A549 (cell line): ENCODE results near the gene MSI2. TPM values are rescaled to one million over a fixed set of nuclear protein-coding genes. Genes with fewer than 3 reads are reported as not detected.

Experiments used
- ATAC-seq, 2 experiments: fragments of 200-7000 bp in 1 of 2; fragments of >200 bp in 1 of 2; cut with Nextera tagmentation in 1 of 2; cut with Tn5 transposase in 1 of 2; 3 replicates each; pipeline versions ENCODE4 v1.8.0 to v1.9.1; 2018 to 2020; ENCODE audit warnings: mild to moderate bottlenecking in 1 of 2, moderate library complexity in 1 of 2
- CTCF ChIA-PET: fragments of 300-600 bp; sonication (Branson Sonifier 250); formaldehyde crosslinking; extraction: SDS; loops from one replicate; lab custom pipeline; 2021; ENCODE audit warnings: antibody characterized with exemption, inconsistent platforms; lab: Yijun Ruan, JAX
- POLR2A ChIA-PET: fragments of 350-600 bp; formaldehyde crosslinking; extraction: SDS; loops from one replicate; lab custom pipeline; 2021; ENCODE audit warnings: antibody characterized with exemption, inconsistent platforms; lab: Yijun Ruan, JAX
- DNase-seq, 2 experiments: peaks; one replicate each; pipeline versions ENCODE4 v3.0.0 to v3.0.0-alpha.2; 2011 to 2016; ENCODE audit warnings: low read depth in 1 of 2, low spot score in 1 of 2
- FAIRE-seq: peaks from 2 replicates; lab custom pipeline; 2011; peaks lifted over from hg19 to GRCh38; lab: Jason Lieb, UNC
- H3K27ac ChIP-seq, 2 experiments: fragments of >200 bp; sonication (Bioruptor Twin); formaldehyde crosslinking; 3 replicates each; pipeline ENCODE4 v1.5.1; 2016 to 2017
- H3K4me1 ChIP-seq: fragments of >200 bp; sonication (Bioruptor Twin); formaldehyde crosslinking; 3 replicates; pipeline ENCODE4 v1.6.1; 2016
- H3K4me2 ChIP-seq: fragments of >200 bp; sonication (Bioruptor Twin); formaldehyde crosslinking; 3 replicates; pipeline ENCODE4 v1.6.1; 2016
- H3K4me3 ChIP-seq: fragments of >200 bp; sonication (Bioruptor Twin); formaldehyde crosslinking; 3 replicates; pipeline ENCODE4 v1.5.1; 2016
- H3K9me3 ChIP-seq: fragments of >200 bp; sonication (Bioruptor Twin); formaldehyde crosslinking; 3 replicates; pipeline ENCODE4 v1.6.1; 2016
- ATOH8 ChIP-seq: fragments of 250-450 bp; sonication (Bioruptor Pico); IDR thresholded peaks from 2 replicates; pipeline ENCODE4 v1.5.0; 2020; ENCODE audit warnings: low read depth, mild to moderate bottlenecking, moderate library complexity
- CHD2 ChIP-seq: fragments of 150-350 bp; IDR thresholded peaks from 2 replicates; pipeline ENCODE4 v1.6.1; 2014; ENCODE audit warnings: low read length; ENCODE audit not compliant: partially characterized antibody
- CHD4 ChIP-seq: fragments of 200-600 bp; sonication (generic); IDR thresholded peaks from 2 replicates; pipeline ENCODE4 v1.6.1; 2016; ENCODE audit warnings: antibody characterized with exemption, mild to moderate bottlenecking, borderline replicate concordance
- HEYL ChIP-seq: fragments of 250-450 bp; sonication (Bioruptor Pico); IDR thresholded peaks from 2 replicates; pipeline ENCODE4 v1.8.0; 2021; ENCODE audit warnings: mild to moderate bottlenecking, moderate library complexity
- HMGXB4 ChIP-seq: fragments of 250-450 bp; sonication (Bioruptor Pico); IDR thresholded peaks from 2 replicates; pipeline ENCODE4 v1.5.0; 2021; ENCODE audit warnings: mild to moderate bottlenecking, moderate library complexity, borderline replicate concordance
- HOXB13 ChIP-seq: fragments of 250-450 bp; sonication (Bioruptor Pico); IDR thresholded peaks from 2 replicates; pipeline ENCODE4 v1.5.0; 2020; ENCODE audit warnings: low read depth, mild to moderate bottlenecking, moderate library complexity
- HOXB5 ChIP-seq: fragments of 250-450 bp; sonication (Bioruptor Pico); IDR thresholded peaks from 2 replicates; pipeline ENCODE4 v1.5.0; 2020; ENCODE audit warnings: mild to moderate bottlenecking, moderate library complexity
- JUN ChIP-seq, 2 experiments: fragments of >200 bp; sonication (Bioruptor Twin); formaldehyde crosslinking; IDR thresholded peaks; 2 replicates in 1 of 2; 3 replicates in 1 of 2; pipeline ENCODE4 v1.6.1; 2016 to 2017
- MAFK ChIP-seq: fragments of 450-650 bp; IDR thresholded peaks from 2 replicates; pipeline ENCODE4 v1.6.1; 2014; ENCODE audit not compliant: partially characterized antibody
- MAZ ChIP-seq: fragments of 150-350 bp; IDR thresholded peaks from 2 replicates; pipeline ENCODE4 v1.6.1; 2014; ENCODE audit warnings: antibody characterized with exemption, low read depth, low read length, borderline replicate concordance
- MYC ChIP-seq: IDR thresholded peaks from 2 replicates; pipeline ENCODE4 v1.6.1; 2012; ENCODE audit warnings: mild to moderate bottlenecking, inconsistent platforms, low read length, improper control_type of control experiment, borderline replicate concordance
- POLR2AphosphoS2 ChIP-seq: conservative IDR thresholded peaks from 2 replicates; pipeline ENCODE4 v1.6.1; 2012; ENCODE audit warnings: low read length, improper control_type of control experiment, inconsistent platforms
- RCOR1 ChIP-seq: fragments of 150-350 bp; IDR thresholded peaks from 2 replicates; pipeline ENCODE4 v1.6.1; 2014; ENCODE audit warnings: antibody characterized with exemption, low read length, low read depth
- SMC3 ChIP-seq: fragments of >200 bp; sonication (Bioruptor Twin); formaldehyde crosslinking; IDR thresholded peaks from 3 replicates; pipeline ENCODE4 v1.6.1; 2018; ENCODE audit warnings: inconsistent platforms
- SREBF2 ChIP-seq: fragments of 450-650 bp; IDR thresholded peaks from 2 replicates; pipeline ENCODE4 v1.6.1; 2014; ENCODE audit warnings: mild to moderate bottlenecking, moderate library complexity
- TFCP2L1 ChIP-seq: fragments of 250-450 bp; sonication (Bioruptor Pico); IDR thresholded peaks from 2 replicates; pipeline ENCODE4 v1.5.0; 2021; ENCODE audit warnings: mild to moderate bottlenecking
- ZC3H11A ChIP-seq: fragments of 450-650 bp; IDR thresholded peaks from 2 replicates; pipeline ENCODE4 v1.6.1; 2014; ENCODE audit warnings: antibody characterized with exemption, mild to moderate bottlenecking
- ZFP36 ChIP-seq: fragments of 450-650 bp; IDR thresholded peaks from 2 replicates; pipeline ENCODE4 v1.6.1; 2014; ENCODE audit warnings: borderline replicate concordance; ENCODE audit not compliant: partially characterized antibody
- WGBS: methylation state at CpG from one replicate; pipeline ENCODE4 v1.1.6; 2017; ENCODE audit errors: missing lambda C conversion rate; 5-methylcytosine and 5-hydroxymethylcytosine counted together
- polyA plus RNA-seq, 4 experiments: library from polyadenylated mRNA; depleted of rRNA in 3 of 4; stranded (reverse); fragments of >200 nt; fragmentation: RNase III in 1 of 4; extraction: RNeasy Plus Mini Kit Qiagen cat#74134 plus additional on column Dnase treatment in 1 of 4; gene quantifications; 2 replicates in 3 of 4; 3 replicates in 1 of 4; pipeline ENCODE4 v1.2.3, GENCODE V29; 2011 to 2017
- TF ChIP-seq, protein P1 (sequence below): fragments of >200 bp; sonication (Bioruptor Twin); formaldehyde crosslinking; IDR thresholded peaks from 3 replicates; pipeline ENCODE4 v1.6.1; 2016
- TF ChIP-seq, protein P2 (sequence below): fragments of 450-650 bp; IDR thresholded peaks from 2 replicates; pipeline ENCODE4 v1.6.1; 2014; ENCODE audit warnings: antibody characterized with exemption
- TF ChIP-seq, protein P3 (sequence below): IDR thresholded peaks from 2 replicates; pipeline ENCODE4 v1.6.1; 2012; ENCODE audit warnings: low read depth, borderline replicate concordance
- TF ChIP-seq, protein P4 (sequence below): fragments of >200 bp; sonication (Bioruptor Twin); formaldehyde crosslinking; IDR thresholded peaks from 2 replicates; pipeline ENCODE4 v1.6.1; 2016

The MSI2 gene
- polyA plus RNA-seq, 2 of the 4 experiments (the other 2 are of a cell fraction) = 43.6 to 44.4 TPM

DNA sequence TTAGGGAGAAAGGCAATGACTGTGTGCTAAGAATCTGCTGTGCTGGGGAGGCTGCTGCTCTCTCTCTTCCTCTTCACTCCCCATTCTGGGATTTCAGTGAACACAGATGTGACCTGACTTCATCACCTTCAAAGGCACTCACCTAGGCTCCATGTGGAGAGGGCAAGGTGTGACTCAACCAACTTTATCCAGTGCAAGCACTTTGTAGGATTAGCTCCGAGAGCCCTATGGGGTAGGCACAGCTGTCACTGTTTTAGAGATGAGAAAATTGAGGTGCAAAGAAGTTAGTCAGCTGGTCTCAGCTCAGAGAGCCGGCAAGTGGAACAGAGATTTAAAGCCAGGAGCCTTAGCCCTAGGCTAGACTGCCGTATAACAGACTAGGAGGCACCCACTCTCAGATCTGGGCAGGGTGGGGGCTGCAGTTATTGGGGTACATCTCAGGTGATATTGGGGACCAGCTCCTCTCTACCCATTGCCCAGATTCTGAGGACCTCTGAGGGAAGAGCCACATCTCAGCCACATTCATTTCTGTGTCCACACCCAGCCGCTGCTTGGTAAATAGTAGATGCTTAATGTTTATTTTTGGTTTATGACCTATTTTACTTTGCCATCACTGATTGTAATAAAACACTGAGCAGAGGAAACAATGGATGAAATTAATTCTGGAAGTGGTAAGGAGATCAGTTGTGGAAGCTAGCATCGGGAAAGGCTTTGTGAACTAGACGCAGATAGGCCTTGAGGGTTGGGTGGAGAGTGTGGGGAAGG lies 350.0 kb downstream of the MSI2 start:
- DNase-seq (no peak), FAIRE-seq (no peak), ATAC-seq (no peak)
- H3K4me3 ChIP-seq = no peak overlapping the region
- ChIA-PET CTCF (interaction anchor here (1.0 to 8.6 kb wide), 5 partner anchors 8 to 363 kb away, joined by 3 to 58 read pairs (median 12); no protein-coding TSS in a partner anchor), POLR2A (no interaction called here)
- no peaks in the 10 kb centered on the region for H3K9me3 ChIP-seq
- 87% methylated on average over 6 of the region's 6 CpGs for WGBS
- no peak for TF ChIP-seq HMGXB4 (CRISPR knock-in tag)
- no peak for TF ChIP-seq CHD2
- no peak for TF ChIP-seq HEYL (CRISPR knock-in tag)
- TF ChIP-seq POLR2AphosphoS2 = no peak
- TF ChIP-seq, protein P1, sequence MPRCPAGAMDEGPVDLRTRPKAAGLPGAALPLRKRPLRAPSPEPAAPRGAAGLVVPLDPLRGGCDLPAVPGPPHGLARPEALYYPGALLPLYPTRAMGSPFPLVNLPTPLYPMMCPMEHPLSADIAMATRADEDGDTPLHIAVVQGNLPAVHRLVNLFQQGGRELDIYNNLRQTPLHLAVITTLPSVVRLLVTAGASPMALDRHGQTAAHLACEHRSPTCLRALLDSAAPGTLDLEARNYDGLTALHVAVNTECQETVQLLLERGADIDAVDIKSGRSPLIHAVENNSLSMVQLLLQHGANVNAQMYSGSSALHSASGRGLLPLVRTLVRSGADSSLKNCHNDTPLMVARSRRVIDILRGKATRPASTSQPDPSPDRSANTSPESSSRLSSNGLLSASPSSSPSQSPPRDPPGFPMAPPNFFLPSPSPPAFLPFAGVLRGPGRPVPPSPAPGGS = no peak
- TF ChIP-seq MAFK = no peak
- H3K4me1 ChIP-seq = peaks cover 20% of the 10 kb centered on the region
- H3K4me2 ChIP-seq = no peak overlapping the region
- no peak overlapping the region for H3K27ac ChIP-seq

- ATAC-seq (no peak), DNase-seq (no peak), FAIRE-seq (no peak)
- H3K4me2 ChIP-seq = no peak overlapping the region
- ChIA-PET CTCF (interaction anchor here (0.6 to 8.6 kb wide), 5 partner anchors 9 to 364 kb away, joined by 3 to 58 read pairs (median 12); no protein-coding TSS in a partner anchor), POLR2A (no interaction called here)
- no peaks in the 10 kb centered on the region for H3K9me3 ChIP-seq
- H3K27ac ChIP-seq = no peak overlapping the region
- no peak overlapping the region for H3K4me3 ChIP-seq
- 91% methylated on average over 12 of the region's 12 CpGs for WGBS
- H3K4me1 ChIP-seq = peaks cover 20% of the 10 kb centered on the region
- no peak for TF ChIP-seq HOXB5 (CRISPR knock-in tag)
- TF ChIP-seq, protein P2, sequence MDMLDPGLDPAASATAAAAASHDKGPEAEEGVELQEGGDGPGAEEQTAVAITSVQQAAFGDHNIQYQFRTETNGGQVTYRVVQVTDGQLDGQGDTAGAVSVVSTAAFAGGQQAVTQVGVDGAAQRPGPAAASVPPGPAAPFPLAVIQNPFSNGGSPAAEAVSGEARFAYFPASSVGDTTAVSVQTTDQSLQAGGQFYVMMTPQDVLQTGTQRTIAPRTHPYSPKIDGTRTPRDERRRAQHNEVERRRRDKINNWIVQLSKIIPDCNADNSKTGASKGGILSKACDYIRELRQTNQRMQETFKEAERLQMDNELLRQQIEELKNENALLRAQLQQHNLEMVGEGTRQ = no peak
- no peak for TF ChIP-seq ZFP36
- no peak for TF ChIP-seq MAZ
- no peak for TF ChIP-seq SMC3
- no peak for TF ChIP-seq SREBF2
- TF ChIP-seq TFCP2L1 = no peak
These were observed 351.3 kb downstream of the MSI2 start for GRCh38 chr17:57607553-57608120.

DNA sequence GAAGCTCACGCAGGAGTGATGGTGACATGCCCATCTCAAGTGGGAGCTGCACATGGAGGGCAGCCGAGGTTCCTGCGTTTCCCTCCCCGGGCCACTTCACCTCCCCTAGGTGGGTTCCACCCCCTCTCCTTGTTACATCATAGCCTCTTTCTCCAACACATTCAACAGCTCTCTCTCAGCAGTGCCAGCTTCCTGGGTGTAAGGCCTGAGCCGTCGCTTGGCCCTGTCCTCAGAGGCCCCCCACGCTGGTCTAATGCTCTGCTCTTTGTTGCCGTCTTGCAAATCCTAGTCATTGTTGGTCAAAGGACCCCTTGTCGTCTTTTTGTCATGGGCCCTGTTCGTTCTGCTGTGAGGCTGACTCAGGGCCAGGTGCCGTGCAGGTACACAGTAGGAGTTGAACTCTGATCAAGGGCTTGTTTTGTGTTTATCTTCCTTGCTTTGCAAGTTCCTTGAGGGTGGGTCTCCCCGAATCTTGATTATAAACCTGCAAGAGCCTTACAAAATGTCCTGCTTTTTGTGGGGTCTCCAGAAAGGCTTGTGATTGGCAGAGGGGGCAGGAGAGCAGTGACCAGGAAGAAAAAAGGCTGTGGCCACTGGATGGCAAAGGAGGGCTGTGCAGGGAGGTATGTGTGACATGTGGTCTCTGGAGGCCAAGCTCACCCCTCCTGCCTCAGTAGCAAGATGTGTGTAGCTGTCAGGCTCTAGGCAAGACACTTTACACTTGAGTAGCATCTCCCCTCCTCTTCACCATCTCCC lies 352.2 kb downstream of the MSI2 start:
- CTCF ChIA-PET = interaction anchor here (0.6 to 8.6 kb wide), 6 partner anchors 9 to 175 kb away, joined by 3 to 58 read pairs (median 5); no protein-coding TSS in a partner anchor
- WGBS = 94% methylated on average over 12 of the region's 12 CpGs
- Histone ChIP-seq H3K9me3 (no peaks in the 10 kb centered on the region), H3K4me2 (no peak overlapping the region), H3K27ac (no peak overlapping the region), H3K4me3 (no peak overlapping the region), H3K4me1 (peaks cover 20% of the 10 kb centered on the region)
- ATAC-seq = no peak; a peak in 1 of 6 replicates
- DNase-seq = no peak
- no peak for FAIRE-seq
- POLR2A ChIA-PET = no interaction called here
- TF ChIP-seq, protein P3, sequence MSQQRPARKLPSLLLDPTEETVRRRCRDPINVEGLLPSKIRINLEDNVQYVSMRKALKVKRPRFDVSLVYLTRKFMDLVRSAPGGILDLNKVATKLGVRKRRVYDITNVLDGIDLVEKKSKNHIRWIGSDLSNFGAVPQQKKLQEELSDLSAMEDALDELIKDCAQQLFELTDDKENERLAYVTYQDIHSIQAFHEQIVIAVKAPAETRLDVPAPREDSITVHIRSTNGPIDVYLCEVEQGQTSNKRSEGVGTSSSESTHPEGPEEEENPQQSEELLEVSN = no peak
- no peak for TF ChIP-seq ZC3H11A
- no peak for TF ChIP-seq RCOR1
- TF ChIP-seq CHD4 = no peak
- TF ChIP-seq, protein P4, sequence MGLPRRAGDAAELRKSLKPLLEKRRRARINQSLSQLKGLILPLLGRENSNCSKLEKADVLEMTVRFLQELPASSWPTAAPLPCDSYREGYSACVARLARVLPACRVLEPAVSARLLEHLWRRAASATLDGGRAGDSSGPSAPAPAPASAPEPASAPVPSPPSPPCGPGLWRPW = no peak
- TF ChIP-seq HOXB13 (CRISPR knock-in tag) = no peak
- TF ChIP-seq ATOH8 = no peak
- no peak for TF ChIP-seq JUN (IDR thresholded peaks at IDR 0.05)
- TF ChIP-seq MYC = no peak
- TF ChIP-seq, all 56 proteins: peak for 0
